Mesenteric fat pad (tissue), 1 donor: ENCODE data around the gene PLA1A. TPM values are rescaled to one million over a fixed set of nuclear protein-coding genes. Genes with fewer than 3 reads are reported as not detected.
"Not testable (repeated sequence)": the region's sequence is repeated elsewhere in the genome, so short reads cannot be mapped to it uniquely, and the experiment has no call there.

ENCODE experiments used
- DNase-seq: peaks from one replicate; pipeline ENCODE4 v3.0.0-alpha.2; 2020; ENCODE audit warnings: low spot score
- long read RNA-seq: library from polyadenylated mRNA; unstranded; transcript quantifications from one replicate; pipeline ENCODE4 v2.0.0, GENCODE V29; 2020
- total RNA-seq: library from RNA; stranded (reverse); fragmentation: NEBNext Ultra II Directional; extraction: Animal tissue kit (Norgen Biotek cat#: 25700); gene quantifications from one replicate; pipeline ENCODE4 v1.2.1, GENCODE V29; 2021
- donor health status: DM: yes; HTN: yes; CAD: no.

PLA1A gene, protein sequence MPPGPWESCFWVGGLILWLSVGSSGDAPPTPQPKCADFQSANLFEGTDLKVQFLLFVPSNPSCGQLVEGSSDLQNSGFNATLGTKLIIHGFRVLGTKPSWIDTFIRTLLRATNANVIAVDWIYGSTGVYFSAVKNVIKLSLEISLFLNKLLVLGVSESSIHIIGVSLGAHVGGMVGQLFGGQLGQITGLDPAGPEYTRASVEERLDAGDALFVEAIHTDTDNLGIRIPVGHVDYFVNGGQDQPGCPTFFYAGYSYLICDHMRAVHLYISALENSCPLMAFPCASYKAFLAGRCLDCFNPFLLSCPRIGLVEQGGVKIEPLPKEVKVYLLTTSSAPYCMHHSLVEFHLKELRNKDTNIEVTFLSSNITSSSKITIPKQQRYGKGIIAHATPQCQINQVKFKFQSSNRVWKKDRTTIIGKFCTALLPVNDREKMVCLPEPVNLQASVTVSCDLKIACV
- 3.4 TPM for total RNA-seq
- long read RNA-seq, transcript PLA1A-201 (11 exons, 1,786 nt), result major isoform, 5 of 9 reads
- long read RNA-seq, partial matches to known transcripts, result 1 of 9 reads
- long read RNA-seq, other reads (novel, unspliced or antisense), result 3 of 9 reads

DNA sequence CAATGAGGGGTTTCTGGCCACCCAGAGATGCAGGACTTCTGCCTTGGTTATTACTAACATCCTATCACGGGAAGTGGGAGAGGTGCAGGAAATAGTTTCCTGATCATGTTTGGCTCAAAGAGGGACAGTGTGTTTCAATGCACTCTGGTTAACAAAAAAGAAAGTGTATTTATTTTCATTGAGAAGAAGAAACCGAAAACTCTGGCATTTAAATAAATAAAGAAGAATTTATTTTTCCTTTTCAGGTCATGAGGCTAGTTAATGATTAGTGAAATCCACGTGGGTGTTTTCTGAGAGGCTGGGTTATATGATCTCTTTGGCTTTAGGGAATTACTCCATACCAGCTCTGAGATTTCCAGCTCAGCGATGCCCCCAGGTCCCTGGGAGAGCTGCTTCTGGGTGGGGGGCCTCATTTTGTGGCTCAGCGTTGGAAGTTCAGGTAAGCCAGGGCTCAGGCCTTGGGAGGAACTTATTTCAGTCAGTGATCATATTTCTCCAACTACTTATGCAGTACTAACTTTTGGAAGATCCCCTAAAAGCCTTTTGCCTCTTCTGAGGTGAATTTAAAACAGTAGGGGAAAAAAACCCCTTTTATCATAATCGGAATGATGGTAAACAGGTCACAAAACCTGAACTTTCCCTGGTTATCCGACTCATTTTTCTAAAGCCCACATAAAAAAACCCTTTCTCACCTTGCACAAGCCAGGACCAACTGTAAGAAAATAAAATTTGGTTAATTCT is at the start of gene PLA1A:
PLA1A (plus strand) TSS at position 338 of the 741 bp plus-strand sequence; CDS start at position 367, 29 bp downstream.
- no peak for DNase-seq

DNA sequence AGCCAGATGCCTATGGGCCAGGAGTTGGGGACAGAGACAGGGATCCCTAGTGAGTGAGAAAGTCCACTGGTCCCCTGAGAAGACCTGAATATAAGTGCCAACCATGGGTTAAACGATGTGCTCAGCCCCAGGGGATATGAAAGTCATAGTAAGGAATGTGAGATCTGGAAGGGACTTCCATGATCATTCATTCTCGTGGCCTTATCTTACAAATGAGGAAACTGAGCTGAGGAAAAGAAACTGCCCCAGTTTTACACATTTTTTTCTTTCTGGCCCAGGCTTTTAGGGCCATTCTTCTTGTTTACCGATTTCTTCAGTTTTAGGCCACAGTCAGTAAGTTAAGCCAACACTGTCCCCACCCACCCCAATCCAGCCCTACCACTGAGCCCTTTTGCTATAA is 49.3 kb upstream of the PLA1A start:
- DNase-seq, result no peak

DNA sequence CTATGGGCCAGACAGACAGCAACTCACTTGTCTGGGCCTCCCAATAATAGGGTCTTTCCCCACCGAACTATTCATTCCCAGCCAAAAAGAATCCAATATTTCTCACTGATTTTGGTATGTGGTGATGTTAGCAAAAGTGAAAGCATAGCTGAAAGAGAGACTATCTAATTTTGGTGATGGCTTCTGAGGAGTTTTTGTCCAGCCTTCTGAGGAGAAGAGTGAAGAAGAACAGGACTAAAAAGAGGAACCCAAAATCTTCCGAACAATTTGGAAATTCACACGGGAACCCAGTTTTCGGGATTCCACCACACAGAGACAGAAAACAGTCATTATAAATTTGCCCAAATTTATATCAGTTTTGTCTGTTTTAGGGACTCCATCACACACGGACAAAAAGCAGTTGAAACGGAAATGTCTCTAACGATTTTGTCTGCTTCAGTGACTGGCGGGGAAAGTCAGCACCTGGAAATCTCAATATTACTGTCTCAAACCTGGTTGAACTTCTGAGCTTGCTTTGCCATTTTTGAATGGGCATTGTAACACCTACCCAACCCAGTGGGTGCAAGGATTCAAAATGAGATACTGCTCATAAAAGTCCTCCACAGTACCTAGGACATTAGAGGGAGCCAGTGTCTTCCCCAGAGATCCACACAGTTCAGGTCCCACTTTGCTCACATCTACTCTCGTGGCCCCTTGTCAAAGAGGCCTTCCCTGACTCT is 47.3 kb upstream of the PLA1A start:
- DNase-seq, result no peak

DNA sequence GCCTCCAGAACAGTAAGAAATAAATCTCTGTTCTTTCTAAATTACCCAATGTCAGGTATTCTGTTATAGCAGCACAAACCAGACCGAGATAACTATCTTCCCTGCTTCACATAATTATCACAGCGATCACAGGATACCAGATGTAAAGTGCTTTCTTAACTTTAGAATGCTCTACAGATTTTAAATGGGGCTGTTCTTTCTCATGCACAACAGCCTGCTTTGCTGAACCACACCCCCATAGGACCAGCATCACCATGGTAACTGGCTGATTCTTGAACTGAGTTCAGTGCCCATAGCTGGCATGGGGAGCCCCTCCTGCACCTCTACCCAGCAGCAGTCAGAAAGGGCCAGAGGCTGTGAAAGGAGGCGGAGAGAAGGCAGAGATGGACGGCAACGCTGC is 46.1 kb upstream of the PLA1A start:
- no peak for DNase-seq

DNA sequence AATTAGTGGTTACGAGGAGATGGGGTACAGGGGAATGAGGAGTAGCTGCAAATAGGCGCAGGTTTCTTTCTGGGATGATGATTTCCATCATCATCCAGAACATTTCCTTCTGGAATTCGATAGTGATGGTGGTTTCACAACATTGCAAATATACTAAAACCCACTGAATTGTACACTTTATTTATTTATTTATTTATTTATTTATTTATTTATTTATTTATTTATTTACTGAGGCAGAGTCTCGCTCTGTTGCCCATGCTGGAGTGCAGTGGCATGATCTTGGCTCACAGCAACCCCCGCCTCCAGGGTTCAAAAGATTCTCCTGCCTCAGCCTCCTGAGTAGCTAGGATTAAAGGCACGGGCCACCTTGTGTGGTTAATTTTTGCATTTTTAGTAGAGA is 44.8 kb upstream of the PLA1A start:
- DNase-seq, result not testable (repeated sequence)

DNA sequence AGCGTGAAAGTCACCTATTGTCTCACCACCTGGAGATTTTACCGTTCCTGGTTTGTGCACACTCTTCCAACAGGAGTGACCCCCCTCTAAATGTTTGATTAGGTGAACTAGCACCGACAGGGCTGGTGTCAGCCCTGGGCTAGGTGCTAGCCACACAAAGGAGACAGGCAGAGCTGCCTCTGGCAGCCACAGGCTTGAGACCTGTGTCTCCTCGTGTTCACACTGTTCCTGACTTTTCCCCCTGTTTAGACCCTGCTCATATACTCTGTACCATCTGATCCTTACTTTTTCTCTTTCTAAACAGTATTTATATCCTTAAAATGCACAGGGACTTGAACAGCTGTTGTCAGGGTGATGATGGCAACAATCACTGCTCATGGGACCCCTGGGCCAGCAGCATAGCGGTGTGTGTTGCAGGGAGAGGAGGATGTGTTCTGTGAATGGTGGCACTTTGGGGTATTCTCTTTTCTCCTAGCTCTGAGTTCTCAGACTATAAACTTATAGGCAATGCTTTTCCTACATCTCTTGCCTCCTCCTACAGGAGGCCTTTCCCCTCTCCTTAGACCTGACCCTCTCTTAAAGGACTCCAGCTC is 43.8 kb upstream of the PLA1A start:
- no peak for DNase-seq

DNA sequence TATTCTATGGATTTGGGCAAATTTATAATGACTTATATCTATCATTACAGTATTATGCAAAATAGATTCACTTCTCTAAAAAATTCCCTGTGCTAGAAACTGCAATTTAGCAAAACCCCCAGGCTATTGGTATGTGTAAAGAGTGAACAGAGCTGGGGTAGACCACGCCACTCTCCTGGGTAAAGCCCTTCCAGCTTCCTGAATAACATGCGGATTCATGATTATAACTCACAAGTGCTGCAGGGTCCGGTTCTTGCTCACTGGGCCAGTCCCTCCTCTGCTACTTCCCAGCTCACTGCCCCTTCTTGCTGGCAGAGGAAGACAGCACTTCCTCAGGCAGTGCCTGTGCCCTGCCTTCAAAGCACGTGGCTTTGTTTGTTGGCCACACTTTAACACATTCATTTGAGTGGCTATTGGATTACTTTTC is 42.4 kb upstream of the PLA1A start:
- no peak for DNase-seq

DNA sequence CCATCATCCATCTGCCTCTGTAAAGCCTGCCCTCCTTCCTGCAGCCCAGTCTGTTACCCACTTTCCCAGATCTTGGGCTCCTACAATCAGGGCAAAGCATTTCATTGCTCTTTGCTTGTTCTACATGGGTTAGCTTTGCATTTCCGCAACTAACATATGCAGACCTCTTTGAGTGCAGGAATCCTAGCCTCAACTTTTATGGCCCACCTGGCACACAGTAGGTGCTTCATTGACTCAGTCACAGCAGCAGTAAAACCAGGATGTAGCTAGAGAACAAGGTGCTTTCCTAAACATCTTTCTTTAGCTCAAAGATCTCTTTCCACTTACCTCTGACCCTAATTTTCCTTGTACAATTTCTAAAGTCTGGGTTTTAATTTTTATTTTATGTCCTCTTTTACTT is 41.8 kb upstream of the PLA1A start:
- DNase-seq, result no peak

DNA sequence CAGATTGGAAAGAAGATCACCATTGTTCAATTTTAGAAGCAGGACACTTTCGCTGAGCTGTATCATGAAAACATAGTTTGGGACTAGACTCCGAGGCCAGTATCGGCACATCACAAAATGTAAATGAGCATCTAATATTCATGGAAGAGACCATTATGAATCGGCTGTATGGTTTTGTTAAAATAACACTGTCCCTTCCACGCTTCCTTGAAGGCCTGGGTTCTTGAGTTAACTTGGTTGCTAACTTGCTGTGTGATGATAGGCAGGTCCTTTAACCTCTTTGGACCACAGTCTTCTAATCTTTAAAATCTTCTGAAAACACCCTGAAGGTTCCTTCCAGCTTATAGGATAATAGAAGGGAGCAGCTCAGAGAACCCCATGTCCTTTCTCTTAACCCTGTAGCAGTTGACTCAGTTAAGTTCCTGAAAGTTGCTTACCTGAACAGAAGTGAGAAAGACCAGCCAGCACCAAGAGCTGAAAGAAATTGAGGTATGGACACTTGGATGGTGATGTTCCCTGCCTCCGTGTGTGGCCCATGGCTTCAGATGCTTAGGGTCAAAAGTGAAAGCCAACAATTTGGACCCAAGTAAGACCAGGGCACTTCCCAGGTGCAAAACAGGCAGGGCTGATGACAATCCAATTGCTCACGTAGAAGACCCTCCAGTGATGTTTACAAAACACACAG is 40.4 kb upstream of the PLA1A start:
- no peak for DNase-seq

DNA sequence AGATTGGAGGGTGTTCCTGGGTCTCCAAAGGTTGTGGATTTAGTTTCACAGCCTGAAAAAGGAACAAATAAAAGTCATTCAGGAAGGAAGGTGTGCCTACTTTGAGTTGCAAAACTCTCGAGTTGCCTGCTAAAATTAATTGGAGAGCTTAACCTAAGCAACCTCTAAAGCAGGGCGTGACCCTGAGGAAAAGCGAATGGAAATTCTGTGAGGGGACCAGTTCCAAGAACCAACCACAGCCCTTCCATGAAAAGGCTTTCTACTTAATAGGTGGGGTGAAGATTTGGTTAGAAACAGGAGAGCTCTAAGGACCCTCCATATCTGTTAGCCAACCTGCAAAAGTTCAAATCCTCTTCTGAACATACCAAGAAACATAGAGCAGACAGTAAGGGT is 39.8 kb upstream of the PLA1A start:
- no peak for DNase-seq

DNA sequence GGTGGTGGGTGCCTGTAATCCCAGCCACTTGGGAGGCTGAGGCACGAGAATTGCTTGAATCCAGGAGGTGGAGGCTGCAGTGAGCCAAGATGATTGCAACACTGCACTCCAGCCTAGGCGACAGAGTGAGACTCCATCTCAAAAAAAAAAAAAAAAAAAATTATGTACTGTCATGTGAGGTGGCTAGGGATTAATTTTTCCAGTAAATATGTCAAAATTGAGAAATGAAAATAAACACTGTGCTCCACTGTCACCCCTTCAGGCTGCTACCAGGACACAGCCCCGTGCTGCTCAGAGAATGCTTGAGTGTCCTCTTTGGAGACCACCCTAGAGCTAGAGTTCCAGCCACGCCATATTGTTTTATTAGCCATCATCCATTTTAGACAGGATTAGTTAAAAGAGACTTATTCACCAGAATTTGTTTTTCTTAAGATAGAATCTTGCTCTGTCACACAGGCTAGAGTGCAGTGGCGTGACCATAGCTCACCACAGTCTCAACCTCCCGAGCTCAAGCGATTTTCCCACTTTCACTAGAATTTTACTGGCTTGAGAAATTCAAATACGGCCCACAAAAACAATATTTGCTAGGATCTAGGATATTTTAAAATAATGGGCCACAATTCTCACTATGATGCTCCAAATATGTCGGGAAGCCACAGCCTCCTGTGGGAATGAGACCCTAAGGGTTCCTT is 38.9 kb upstream of the PLA1A start:
- DNase-seq, result no peak

DNA sequence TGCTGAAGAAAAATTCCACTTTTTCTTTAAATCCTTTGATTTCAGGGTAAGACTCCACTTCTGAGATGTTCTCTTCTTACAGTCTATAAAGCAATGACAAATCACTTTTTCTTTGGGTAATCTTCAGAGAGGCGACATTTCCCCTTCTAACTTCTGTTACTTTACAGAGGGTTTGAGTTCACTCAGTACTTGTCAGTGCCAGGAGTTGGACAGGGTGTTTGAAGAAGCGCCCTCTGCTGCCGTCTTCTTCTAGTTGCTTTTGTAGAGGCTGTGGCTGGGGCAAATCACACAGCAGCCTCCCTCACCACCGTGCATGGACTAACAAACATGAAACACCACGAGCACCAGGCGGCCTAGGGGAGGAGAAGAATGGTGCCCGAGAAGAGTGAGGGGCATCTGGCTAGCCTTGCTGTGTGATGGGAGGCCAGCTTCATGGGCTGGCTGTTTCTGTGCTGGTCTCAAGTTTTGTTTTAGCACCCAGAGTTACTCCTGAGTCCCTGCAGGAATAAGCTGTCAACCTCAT is 38.2 kb upstream of the PLA1A start, which contains the start of gene CD80:
CD80 (minus strand) TSS at position 174 of the 523 bp plus-strand sequence. CDS start 1,886 bp downstream, outside the sequence.
- DNase-seq, result no peak

DNA sequence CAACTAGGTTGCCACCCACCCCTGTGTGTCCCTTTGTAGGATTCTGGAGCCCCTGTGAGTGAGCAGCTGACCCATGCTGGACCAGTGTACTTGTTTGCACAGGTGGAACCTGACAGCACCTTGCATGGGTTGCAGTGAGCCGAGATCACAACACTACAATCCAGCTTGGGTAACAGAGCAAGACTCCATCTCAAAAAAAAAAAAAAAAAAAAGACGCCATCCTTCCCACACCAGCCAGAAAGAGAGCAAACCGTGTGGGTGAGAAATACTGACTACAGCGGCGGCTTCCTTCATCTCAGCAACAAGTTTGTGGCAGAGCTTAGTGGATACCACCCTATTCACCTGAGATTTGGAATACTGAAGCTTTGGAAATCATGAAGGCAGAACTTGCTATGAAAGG is 37.5 kb upstream of the PLA1A start:
- no peak for DNase-seq

DNA sequence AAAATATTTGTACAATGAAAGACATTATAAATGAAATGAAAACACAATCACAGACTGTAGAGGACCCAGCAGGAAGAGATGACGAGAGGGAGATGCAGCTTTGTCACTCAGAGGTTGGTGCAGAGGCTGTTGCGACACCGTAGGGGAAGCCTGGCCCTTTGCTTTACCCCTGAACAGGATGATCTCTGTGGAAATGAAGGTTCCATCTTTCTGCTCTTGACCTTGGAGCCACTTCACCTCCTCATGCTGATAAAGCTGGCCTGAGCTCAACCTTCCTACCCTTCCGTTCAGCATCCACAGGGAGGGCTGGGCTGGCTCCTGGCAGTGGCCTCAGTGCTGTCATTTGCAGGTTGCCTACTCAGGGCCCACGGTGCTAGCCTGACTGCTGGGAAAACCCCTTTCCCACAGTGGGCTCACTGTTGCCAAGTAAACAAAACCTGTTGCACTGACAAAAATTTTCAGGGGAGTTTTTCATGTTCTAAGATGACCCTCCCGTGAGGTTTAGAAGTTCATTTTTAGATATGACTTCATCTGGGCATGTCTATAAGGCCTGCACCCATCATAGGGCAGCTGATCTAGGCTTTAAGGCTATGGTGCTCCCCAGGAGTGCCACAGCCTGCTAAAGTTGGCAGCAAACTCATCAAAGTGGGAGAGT is 35.3 kb upstream of the PLA1A start:
- no peak for DNase-seq

DNA sequence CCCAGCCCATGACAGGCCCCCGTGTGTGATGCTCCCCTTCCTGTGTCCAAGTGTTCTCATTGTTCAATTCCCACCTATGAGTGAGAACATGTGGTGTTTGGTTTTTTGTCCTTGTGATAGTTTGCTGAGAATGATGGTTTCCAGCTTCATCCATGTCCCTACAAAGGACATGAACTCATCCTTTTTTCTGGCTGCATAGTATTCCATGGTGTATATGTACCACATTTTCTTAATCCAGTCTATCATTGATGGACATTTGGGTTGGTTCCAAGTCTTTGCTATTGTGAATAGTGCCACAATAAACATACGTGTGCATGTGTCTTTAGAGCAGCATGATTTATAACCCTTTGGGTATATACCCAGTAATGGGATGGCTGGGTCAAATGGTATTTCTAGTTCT is 34.4 kb upstream of the PLA1A start:
- not testable (repeated sequence) for DNase-seq

DNA sequence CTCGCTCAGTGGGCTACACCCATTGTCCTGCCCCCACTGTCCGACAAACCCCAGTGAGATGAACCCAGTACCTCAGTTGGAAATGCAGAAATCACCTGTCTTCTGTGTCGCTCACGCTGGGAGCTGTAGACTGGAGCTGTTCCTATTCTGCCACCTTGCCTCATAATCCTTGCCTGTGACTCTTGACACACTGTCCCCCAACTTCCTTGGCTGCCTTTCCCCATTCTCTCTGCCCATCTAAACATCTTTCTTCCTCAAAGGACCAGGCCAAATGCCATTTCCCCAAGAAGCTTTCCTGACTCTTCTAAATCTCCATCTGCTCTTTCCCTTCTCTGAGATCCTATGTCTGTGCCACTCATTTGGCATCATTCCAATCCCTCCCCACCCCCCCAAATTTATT is 28.5 kb upstream of the PLA1A start:
- no peak for DNase-seq

DNA sequence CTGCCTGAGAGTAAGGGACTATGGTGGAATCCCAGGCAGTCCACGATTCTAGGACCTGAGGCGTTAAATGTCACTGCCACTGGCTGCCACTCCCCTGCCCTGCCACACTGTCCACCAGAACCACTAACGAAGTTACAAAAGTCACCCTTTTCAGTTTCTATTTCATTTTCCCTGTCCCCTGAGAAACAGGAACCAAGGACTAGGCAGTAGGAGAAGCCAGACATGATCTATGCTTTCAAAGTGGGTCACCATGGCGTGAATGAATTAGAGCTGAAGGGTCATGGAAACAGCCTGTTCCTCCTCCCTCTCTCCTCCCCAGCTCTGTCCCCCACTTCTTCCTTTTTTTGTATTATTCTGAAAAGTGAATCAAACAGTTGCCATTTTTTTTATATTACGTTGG is 27.5 kb upstream of the PLA1A start:
- DNase-seq, result no peak

DNA sequence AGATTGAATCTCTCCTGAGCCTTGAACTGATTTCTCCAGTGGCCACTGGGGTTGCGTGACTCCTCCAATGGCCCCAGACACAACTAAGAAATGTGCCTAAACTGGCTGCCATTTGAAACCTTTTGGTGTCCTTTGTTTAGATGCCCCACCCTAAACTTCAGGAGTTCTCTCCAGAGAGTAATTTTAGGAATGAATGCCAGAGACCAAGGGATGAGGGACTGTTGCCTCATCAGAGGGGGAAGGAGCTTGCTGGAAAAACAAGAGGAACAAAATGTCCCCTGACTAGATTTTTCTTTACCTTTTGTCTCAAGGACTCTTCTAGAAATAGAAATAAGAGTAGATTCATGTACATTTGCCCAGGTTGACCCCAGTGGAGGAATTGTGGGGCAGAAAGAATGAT is 26.5 kb upstream of the PLA1A start:
- DNase-seq, result no peak

DNA sequence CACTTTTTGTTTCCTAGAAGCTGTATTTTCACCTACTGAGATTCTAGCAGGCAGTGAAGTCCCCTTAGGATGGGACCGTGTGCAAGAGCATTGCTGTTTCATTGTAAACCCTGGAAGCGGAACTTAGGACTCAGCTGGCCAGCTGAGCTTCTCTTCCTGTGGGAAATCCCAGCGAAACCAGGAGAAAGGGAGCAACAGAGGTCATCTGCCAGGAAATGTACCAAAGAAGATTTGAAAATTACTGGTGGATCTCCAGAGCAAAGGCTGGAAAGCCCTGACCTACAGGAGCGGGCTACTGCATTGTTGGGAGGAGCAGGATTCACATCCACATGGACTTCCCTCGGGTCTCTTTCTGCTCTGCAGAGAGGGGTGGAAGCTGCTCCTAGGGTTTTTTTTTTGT is 26.0 kb upstream of the PLA1A start:
- no peak for DNase-seq
